Stimulated activated naive CD8-positive, alpha-beta T cell treated with anti-CD3 and anti-CD28 coated beads, Interleukin-15, Interleukin-2, amounts not matched to agents 100 U/mL and 50 U/mL, for 24 hours (primary cell): ENCODE results near the gene JADE2.
"Not testable (repeated sequence)": the region's sequence is repeated elsewhere in the genome, so short reads cannot be mapped to it uniquely, and the experiment has no call there.

Experiments
- ATAC-seq: fragments of 150-1000 bp; cut with Tn5 transposase; one replicate; pipeline ENCODE4 v1.10.0; 2021
- DNase-seq: peaks from one replicate; pipeline ENCODE4 v3.0.0; 2021

The JADE2 gene

GRCh38 chr5:134592141-134592746 lies 66.8 kb downstream of the JADE2 start:
- DNase-seq = no peak
- ATAC-seq = no peak

GRCh38 chr5:134594336-134594735 lies 68.9 kb downstream of the JADE2 start:
- no peak for ATAC-seq
- no peak for DNase-seq

GRCh38 chr5:134594797-134595457 lies 69.5 kb downstream of the JADE2 start:
- no peak for DNase-seq
- ATAC-seq = no peak

- ATAC-seq = no peak
- no peak for DNase-seq
Observed at GRCh38 chr5:134595458-134595838, 70.0 kb downstream of the JADE2 start.

GRCh38 chr5:134599820-134600219 lies 74.3 kb downstream of the JADE2 start:
- ATAC-seq = not testable (repeated sequence)

GRCh38 chr5:134600600-134600999 lies 75.1 kb downstream of the JADE2 start:
- ATAC-seq = no peak
- DNase-seq = no peak

More at GRCh38 chr5:134599820-134600219, 74.3 kb downstream of the JADE2 start:
- not testable (repeated sequence) for DNase-seq

- DNase-seq = no peak
- peak; percentile 92 for ATAC-seq
Observed at GRCh38 chr5:134603059-134603458, 77.6 kb downstream of the JADE2 start.

GRCh38 chr5:134604908-134605307 lies 79.4 kb downstream of the JADE2 start:
- DNase-seq (no peak), ATAC-seq (peak; percentile 16)

- DNase-seq (no peak), ATAC-seq (no peak)
Observed at GRCh38 chr5:134606726-134607125, 81.3 kb downstream of the JADE2 start.

GRCh38 chr5:134608555-134608954 lies 83.1 kb downstream of the JADE2 start:
- no peak for ATAC-seq
- DNase-seq = no peak

- ATAC-seq (no peak), DNase-seq (no peak)
Observed at GRCh38 chr5:134609232-134609851, 83.9 kb downstream of the JADE2 start.

GRCh38 chr5:134610725-134611124 lies 85.3 kb downstream of the JADE2 start:
- DNase-seq = no peak
- no peak for ATAC-seq

- DNase-seq (no peak), ATAC-seq (no peak)
Observed at GRCh38 chr5:134611515-134611914, 86.0 kb downstream of the JADE2 start.

- DNase-seq (no peak), ATAC-seq (no peak)
Observed at GRCh38 chr5:134614450-134615085, 89.1 kb downstream of the JADE2 start.

- ATAC-seq (no peak), DNase-seq (no peak)
Observed at GRCh38 chr5:134620634-134621033, 95.2 kb downstream of the JADE2 start.

GRCh38 chr5:134625559-134625958 lies 100.1 kb downstream of the JADE2 start:
- DNase-seq (no peak), ATAC-seq (no peak)

GRCh38 chr5:134626369-134627014 lies 101.0 kb downstream of the JADE2 start:
- DNase-seq (no peak), ATAC-seq (no peak)
